ENCODE results near the gene TBC1D1.

DNA sequence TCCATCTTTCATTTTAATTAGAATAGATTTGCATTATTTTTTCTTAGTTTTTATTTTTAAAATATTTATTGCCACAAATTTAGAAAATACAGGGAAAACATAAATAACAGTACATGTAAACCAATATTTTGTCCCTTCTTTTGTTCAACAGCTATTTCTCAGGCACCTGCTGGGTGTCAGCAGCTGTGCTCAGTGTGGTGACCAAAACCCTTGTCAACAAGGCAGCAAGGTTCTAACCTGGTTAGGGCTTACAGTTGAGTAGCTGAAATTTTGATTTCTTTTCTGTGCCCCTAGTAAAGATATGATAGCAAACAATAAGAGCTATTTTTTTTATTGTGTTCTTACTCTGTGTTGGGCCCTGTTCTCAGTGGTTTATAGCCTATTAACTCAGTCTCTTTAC lies 197.4 kb downstream of the TBC1D1 start:
- TF ChIP-seq, protein P1, sequence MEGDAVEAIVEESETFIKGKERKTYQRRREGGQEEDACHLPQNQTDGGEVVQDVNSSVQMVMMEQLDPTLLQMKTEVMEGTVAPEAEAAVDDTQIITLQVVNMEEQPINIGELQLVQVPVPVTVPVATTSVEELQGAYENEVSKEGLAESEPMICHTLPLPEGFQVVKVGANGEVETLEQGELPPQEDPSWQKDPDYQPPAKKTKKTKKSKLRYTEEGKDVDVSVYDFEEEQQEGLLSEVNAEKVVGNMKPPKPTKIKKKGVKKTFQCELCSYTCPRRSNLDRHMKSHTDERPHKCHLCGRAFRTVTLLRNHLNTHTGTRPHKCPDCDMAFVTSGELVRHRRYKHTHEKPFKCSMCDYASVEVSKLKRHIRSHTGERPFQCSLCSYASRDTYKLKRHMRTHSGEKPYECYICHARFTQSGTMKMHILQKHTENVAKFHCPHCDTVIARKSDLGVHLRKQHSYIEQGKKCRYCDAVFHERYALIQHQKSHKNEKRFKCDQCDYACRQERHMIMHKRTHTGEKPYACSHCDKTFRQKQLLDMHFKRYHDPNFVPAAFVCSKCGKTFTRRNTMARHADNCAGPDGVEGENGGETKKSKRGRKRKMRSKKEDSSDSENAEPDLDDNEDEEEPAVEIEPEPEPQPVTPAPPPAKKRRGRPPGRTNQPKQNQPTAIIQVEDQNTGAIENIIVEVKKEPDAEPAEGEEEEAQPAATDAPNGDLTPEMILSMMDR (IDR thresholded peaks at IDR 0.05): no peak
- TF ChIP-seq POLR2AphosphoS5 (IDR thresholded peaks at IDR 0.05) (no peak), POLR2A (IDR thresholded peaks at IDR 0.05) (no peak)

Data from prostate gland (tissue), 2 donors.